WI38 (cell line): ENCODE measurements around the gene NKAPD1.

ENCODE experiments used
- H3K4me3 ChIP-seq: 2 replicates; pipeline ENCODE4 v1.5.1; 2011; ENCODE audit warnings: low read depth, mild to moderate bottlenecking, control low read depth, low read length
- CTCF ChIP-seq: IDR thresholded peaks from 2 replicates; pipeline ENCODE4 v1.5.1; 2012; ENCODE audit warnings: low read depth, mild to moderate bottlenecking, control low read depth, low read length

NKAPD1 gene

GRCh38 chr11:112128483-112129121, 54.5 kb downstream of the NKAPD1 start:
- no peak for TF ChIP-seq CTCF
- no peak overlapping the region for H3K4me3 ChIP-seq

- no peak for TF ChIP-seq CTCF
- H3K4me3 ChIP-seq, result no peak overlapping the region
Measured at GRCh38 chr11:112129656-112130055, 55.6 kb downstream of the NKAPD1 start.

GRCh38 chr11:112132737-112133136, 58.6 kb downstream of the NKAPD1 start:
- no peak overlapping the region for H3K4me3 ChIP-seq
- TF ChIP-seq CTCF, result no peak

GRCh38 chr11:112134473-112134872, 60.4 kb downstream of the NKAPD1 start:
- TF ChIP-seq CTCF, result no peak
- no peak overlapping the region for H3K4me3 ChIP-seq
